Vagina (tissue), 2 donors: Measurements from ENCODE around the gene BCL6B. TPM values are rescaled to one million over a fixed set of nuclear protein-coding genes. Genes with fewer than 3 reads are reported as not detected.
"Not testable (repeated sequence)": the region's sequence is repeated elsewhere in the genome, so short reads cannot be mapped to it uniquely, and the experiment has no call there.

Source experiments
- DNase-seq, 2 donors: peaks; one replicate each; pipeline ENCODE4 v3.0.0-alpha.2; 2017; ENCODE audit errors: extremely low spot score in 2 of 2
- H3K27ac ChIP-seq: fragments of 200-600 bp; sonication (generic); one replicate; pipeline ENCODE4 v1.5.1; 2019
- H3K27me3 ChIP-seq: fragments of 200-600 bp; sonication (generic); one replicate; pipeline ENCODE4 v1.5.1; 2019
- H3K36me3 ChIP-seq, 2 donors: fragments of 200-600 bp; sonication (generic); one replicate each; pipeline ENCODE4 v1.5.1; 2017 to 2019
- H3K4me1 ChIP-seq: fragments of 200-600 bp; sonication (generic); one replicate; pipeline ENCODE4 v1.5.1; 2019
- H3K4me3 ChIP-seq, 2 donors: fragments of 200-600 bp; sonication (generic); 1 replicate in 1 of 2; 2 replicates in 1 of 2; pipeline ENCODE4 v1.5.1; 2016 to 2019
- H3K9me3 ChIP-seq: fragments of 200-600 bp; sonication (generic); one replicate; pipeline ENCODE4 v1.5.1; 2019
- CTCF ChIP-seq, 3 experiments: fragments of 450-650 bp in 2 of 3; fragments of 200-600 bp in 1 of 3; sonication (generic) in 1 of 3; IDR thresholded peaks; one replicate each; pipeline ENCODE4 v1.5.1; 2017 to 2019; ENCODE audit warnings: antibody characterized with exemption in 3 of 3, mild to moderate bottlenecking in 2 of 3, moderate library complexity in 2 of 3
- POLR2A ChIP-seq, 2 donors: fragments of 450-650 bp; IDR thresholded peaks; one replicate each; pipeline ENCODE4 v1.6.1; 2017; ENCODE audit warnings: antibody characterized with exemption in 2 of 2, mild to moderate bottlenecking in 2 of 2, moderate library complexity in 2 of 2
- POLR2AphosphoS5 ChIP-seq, 2 donors: sonication (generic); formaldehyde crosslinking; IDR thresholded peaks; one replicate each; pipeline ENCODE4 v1.9.0; 2017; ENCODE audit warnings: antibody characterized with exemption in 2 of 2, mild to moderate bottlenecking in 2 of 2, low read depth in 1 of 2; ENCODE audit not compliant: insufficient read depth in 1 of 2
- intact Hi-C: fragments of 100-400 bp; cut with DNase I; formaldehyde crosslinking; loops from one replicate; pipeline ENCODE4 v1.15.1; 2023
- total RNA-seq: library from RNA; depleted of rRNA; stranded (reverse); fragments of >200 nt; gene quantifications from one replicate; pipeline ENCODE4 v1.2.3, GENCODE V29; 2016

The BCL6B gene
- total RNA-seq, 1 donor from 2014 or later = 10.1 TPM

GRCh38 chr17:7043497-7044198 is 20.8 kb downstream of the BCL6B start, which contains the start of gene SLC16A11:
TSS of gene SLC16A11 (minus strand) at chr17:7044092. CDS start at chr17:7043513, 579 bp downstream.
- Histone ChIP-seq H3K27ac (peak within 1 kb of the TSS; percentile 68), H3K4me1 (peaks cover 33% of the 10 kb centered on the region), H3K4me3 (peak within 1 kb of the TSS; percentile 48 to 50), H3K36me3 (no peaks in the 10 kb centered on the region), H3K9me3 (no peaks in the 10 kb centered on the region), H3K27me3 (no peaks in the 10 kb centered on the region)
- intact Hi-C loops = no loop called here
- peak in 1 of 2 donors; percentile 40 for TF ChIP-seq POLR2AphosphoS5 (IDR thresholded peaks at IDR 0.05; ENCODE audit: insufficient read depth in 1 of 2, low read depth in 1 of 2)
- no peak for TF ChIP-seq POLR2A (IDR thresholded peaks at IDR 0.05)
- DNase-seq = no peak

- no peak for DNase-seq
These were observed 22.8 kb downstream of the BCL6B start for GRCh38 chr17:7045492-7046126.

DNA sequence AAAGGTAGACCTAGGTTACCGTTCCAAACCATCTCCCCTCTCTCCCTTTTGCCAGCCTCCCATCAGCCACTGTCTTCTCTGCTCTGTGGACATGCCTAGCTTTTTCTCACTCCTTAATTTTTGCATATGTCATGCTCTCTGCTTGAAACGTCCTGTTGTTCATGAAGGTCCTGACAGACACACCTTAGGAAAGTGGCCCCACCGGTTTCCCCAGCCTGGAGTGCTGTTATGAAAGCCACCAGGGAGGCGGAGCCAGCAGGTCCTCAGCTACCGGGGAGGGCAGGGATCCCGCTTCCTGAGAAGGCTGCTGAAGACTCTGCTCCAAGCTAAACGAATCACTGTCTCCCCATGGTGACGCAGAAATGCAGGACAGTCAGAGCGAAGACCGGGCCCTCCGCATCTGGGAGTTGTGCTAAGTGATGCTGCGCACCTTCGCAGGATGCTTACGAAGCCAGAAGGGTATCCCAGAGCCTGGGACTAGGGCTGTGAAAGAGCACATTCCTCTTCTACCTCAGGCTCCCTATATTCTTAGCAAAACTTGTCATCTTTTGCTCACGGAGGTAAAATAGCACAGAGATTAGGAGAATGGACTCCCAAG is 23.4 kb downstream of the BCL6B start:
- H3K4me1 ChIP-seq = peaks cover 33% of the 10 kb centered on the region
- no peaks in the 10 kb centered on the region for H3K27me3 ChIP-seq
- intact Hi-C loops = no loop called here
- TF ChIP-seq CTCF (IDR thresholded peaks at IDR 0.05) (no peak), POLR2AphosphoS5 (IDR thresholded peaks at IDR 0.05; ENCODE audit: insufficient read depth in 1 of 2, low read depth in 1 of 2) (peak in 1 of 2 donors; percentile 28)
- H3K4me3 ChIP-seq = peak overlapping the region; percentile 31 to 33
- peak overlapping the region; percentile 59 for H3K27ac ChIP-seq
- no peaks in the 10 kb centered on the region for H3K36me3 ChIP-seq
- DNase-seq = no peak
- H3K9me3 ChIP-seq = no peaks in the 10 kb centered on the region

More at GRCh38 chr17:7045492-7046126, 22.8 kb downstream of the BCL6B start:
- Histone ChIP-seq H3K9me3 (no peaks in the 10 kb centered on the region), H3K4me1 (peaks cover 33% of the 10 kb centered on the region), H3K4me3 (peak overlapping the region; percentile 31 to 33), H3K36me3 (no peaks in the 10 kb centered on the region), H3K27me3 (no peaks in the 10 kb centered on the region), H3K27ac (peak overlapping the region; percentile 59)
- TF ChIP-seq POLR2AphosphoS5 (IDR thresholded peaks at IDR 0.05; ENCODE audit: insufficient read depth in 1 of 2, low read depth in 1 of 2) = peak in 1 of 2 donors; percentile 71
- peak; percentile 61 to 71 (median 69) for TF ChIP-seq CTCF (IDR thresholded peaks at IDR 0.05)
- no peak for TF ChIP-seq POLR2A (IDR thresholded peaks at IDR 0.05)
- intact Hi-C loops = no loop called here

- intact Hi-C loops, H3K9me3 ChIP-seq, DNase-seq, H3K27me3 ChIP-seq, H3K36me3 ChIP-seq: not testable (repeated sequence)
- Histone ChIP-seq H3K4me1 (peaks cover 32% of the 10 kb centered on the region), H3K4me3 (peak overlapping the region; percentile 31 to 33), H3K27ac (peak overlapping the region; percentile 59)
These were observed 24.0 kb downstream of the BCL6B start for GRCh38 chr17:7046725-7047397.

- no peaks in the 10 kb centered on the region for H3K27me3 ChIP-seq
These were observed 24.7 kb downstream of the BCL6B start for GRCh38 chr17:7047566-7047965.

More at GRCh38 chr17:7047566-7047965, 24.7 kb downstream of the BCL6B start:
- Histone ChIP-seq H3K4me3 (peak overlapping the region; percentile 31 to 33), H3K4me1 (peaks cover 25% of the 10 kb centered on the region), H3K36me3 (no peaks in the 10 kb centered on the region), H3K27ac (peak overlapping the region; percentile 59), H3K9me3 (no peaks in the 10 kb centered on the region)
- no peak for TF ChIP-seq CTCF (IDR thresholded peaks at IDR 0.05)
- no peak for TF ChIP-seq POLR2A (IDR thresholded peaks at IDR 0.05)
- intact Hi-C loops = no loop called here
- no peak for DNase-seq
